ENCODE measurements around the gene GTF2IRD1.
"Not testable (repeated sequence)": the region's sequence is repeated elsewhere in the genome, so short reads cannot be mapped to it uniquely, and the experiment has no call there.

Gene GTF2IRD1

GRCh38 chr7:74430409-74430808 lies 23.3 kb upstream of the GTF2IRD1 start:
- DNase-seq: not testable (repeated sequence)

- DNase-seq: no peak
These were observed 22.7 kb upstream of the GTF2IRD1 start for GRCh38 chr7:74430961-74431466.

- DNase-seq: not testable (repeated sequence)
These were observed 16.5 kb upstream of the GTF2IRD1 start for GRCh38 chr7:74437291-74437571.

- DNase-seq: no peak
These were observed 15.4 kb upstream of the GTF2IRD1 start for GRCh38 chr7:74438327-74438726.

- no peak for DNase-seq
These were observed 14.2 kb upstream of the GTF2IRD1 start for GRCh38 chr7:74439541-74439940.

- not testable (repeated sequence) for DNase-seq
These were observed 13.6 kb upstream of the GTF2IRD1 start for GRCh38 chr7:74440143-74440542.

GRCh38 chr7:74441801-74442200 lies 11.9 kb upstream of the GTF2IRD1 start:
- DNase-seq: no peak

GRCh38 chr7:74443543-74444247 lies 10.0 kb upstream of the GTF2IRD1 start:
- no peak for DNase-seq

- DNase-seq: no peak
These were observed 4.6 kb upstream of the GTF2IRD1 start for GRCh38 chr7:74449144-74449543.

GRCh38 chr7:74449809-74450397 lies 3.8 kb upstream of the GTF2IRD1 start:
- DNase-seq: peak; percentile 31

- no peak for DNase-seq
These were observed 871 bp upstream of the GTF2IRD1 start for GRCh38 chr7:74452748-74453321.

- no peak for DNase-seq
These were observed 567 bp downstream of the GTF2IRD1 start for GRCh38 chr7:74454021-74454924.

- no peak for DNase-seq
These were observed 1.2 kb downstream of the GTF2IRD1 start for GRCh38 chr7:74454925-74455288.

- no peak for DNase-seq
These were observed 1.6 kb downstream of the GTF2IRD1 start for GRCh38 chr7:74455291-74455804.

- DNase-seq: no peak
These were observed 2.2 kb downstream of the GTF2IRD1 start for GRCh38 chr7:74455928-74456327.

- no peak for DNase-seq
These were observed 3.3 kb downstream of the GTF2IRD1 start for GRCh38 chr7:74457007-74457406.

- no peak for DNase-seq
These were observed 8.4 kb downstream of the GTF2IRD1 start for GRCh38 chr7:74461970-74462706.

GRCh38 chr7:74462707-74463100 lies 9.0 kb downstream of the GTF2IRD1 start:
- no peak for DNase-seq

- DNase-seq: no peak
These were observed 11.5 kb downstream of the GTF2IRD1 start for GRCh38 chr7:74464931-74465886.

- no peak for DNase-seq
These were observed 12.6 kb downstream of the GTF2IRD1 start for GRCh38 chr7:74466196-74466813.

- no peak for DNase-seq
These were observed 14.2 kb downstream of the GTF2IRD1 start for GRCh38 chr7:74467876-74468275.
